Karpas-422 (cell line): ENCODE measurements around the gene CACFD1. TPM values are rescaled to one million over a fixed set of nuclear protein-coding genes. Genes with fewer than 3 reads are reported as not detected.

ENCODE experiments used
- DNase-seq: peaks from one replicate; pipeline ENCODE4 v3.0.0-alpha.2; 2015
- H2AFZ ChIP-seq: fragments of 200-600 bp; sonication (generic); 2 replicates; pipeline ENCODE4 v1.6.1; 2014; ENCODE audit warnings: antibody characterized with exemption, low read length, mixed read lengths
- H3K27ac ChIP-seq: fragments of 200-600 bp; sonication (generic); 2 replicates; pipeline ENCODE4 v1.5.1; 2014; ENCODE audit warnings: mild to moderate bottlenecking, low read length, moderate library complexity
- H3K27me3 ChIP-seq: fragments of 200-600 bp; sonication (generic); 2 replicates; pipeline ENCODE4 v1.6.1; 2014; ENCODE audit warnings: low read length, mixed read lengths
- H3K36me3 ChIP-seq: fragments of 200-600 bp; sonication (generic); 2 replicates; pipeline ENCODE4 v1.6.1; 2014; ENCODE audit warnings: low read length, mixed read lengths; ENCODE audit not compliant: insufficient read depth
- H3K4me1 ChIP-seq: fragments of 200-600 bp; sonication (generic); 2 replicates; pipeline ENCODE4 v1.6.1; 2014; ENCODE audit warnings: mild to moderate bottlenecking, low read length, mixed read lengths
- H3K4me2 ChIP-seq: fragments of 200-600 bp; sonication (generic); 2 replicates; pipeline ENCODE4 v1.6.1; 2014; ENCODE audit warnings: low read length, low read depth, mild to moderate bottlenecking; ENCODE audit not compliant: poor library complexity, severe bottlenecking
- H3K4me3 ChIP-seq: fragments of 200-600 bp; sonication (generic); 2 replicates; pipeline ENCODE4 v1.5.1; 2014; ENCODE audit warnings: mild to moderate bottlenecking, antibody characterized with exemption, low read length, mixed read lengths
- H3K79me2 ChIP-seq: fragments of 200-600 bp; sonication (generic); 2 replicates; pipeline ENCODE4 v1.6.1; 2014; ENCODE audit warnings: mild to moderate bottlenecking, low read length, mixed read lengths
- H3K9ac ChIP-seq: fragments of 200-600 bp; sonication (generic); 2 replicates; pipeline ENCODE4 v1.6.0; 2014; ENCODE audit warnings: low read length
- H3K9me2 ChIP-seq: fragments of 200-600 bp; sonication (generic), shearing (Covaris generic); replicated peaks from 2 replicates; pipeline ENCODE4 v1.6.0; 2014; ENCODE audit warnings: mild to moderate bottlenecking, low read length, moderate library complexity; ENCODE audit not compliant: insufficient read depth
- H3K9me3 ChIP-seq: fragments of 300-700, 200-600 bp; sonication (generic); 2 replicates; pipeline ENCODE4 v1.6.1; 2014; ENCODE audit warnings: low read length, mixed read lengths
- H4K20me1 ChIP-seq: fragments of 200-600 bp; sonication (generic); 2 replicates; pipeline ENCODE4 v1.6.1; 2014; ENCODE audit warnings: mild to moderate bottlenecking, antibody characterized with exemption, low read length, low read depth; ENCODE audit not compliant: insufficient read depth
- total RNA-seq: library from RNA; depleted of rRNA; stranded (reverse); fragments of >200 nt; shearing (Covaris generic); gene quantifications from 2 replicates; pipeline ENCODE4 v1.2.3, GENCODE V29; 2014; ENCODE audit warnings: low replicate concordance

The CACFD1 gene
- total RNA-seq, 1 experiment from 2014 or later, result 4.5 TPM

- Histone ChIP-seq H2AFZ (peak overlapping the region; percentile 45; the same call in 1 of the 2 replicates), H3K4me2 (peak overlapping the region; percentile 62), H3K9me3 (no peaks in the 10 kb centered on the region), H3K9me2 (no peaks in the 10 kb centered on the region), H3K36me3 (no peaks in the 10 kb centered on the region), H3K79me2 (no peaks in the 10 kb centered on the region), H3K4me3 (peak overlapping the region; percentile 53), H3K4me1 (peaks cover 9% of the 10 kb centered on the region), H3K27me3 (no peaks in the 10 kb centered on the region), H3K9ac (peak overlapping the region; percentile 61), H4K20me1 (no peaks in the 10 kb centered on the region), H3K27ac (no peak overlapping the region)
- DNase-seq, result peak; percentile 84
These were observed 25.9 kb downstream of the CACFD1 start for GRCh38 chr9:133485531-133486260.

- Histone ChIP-seq H3K4me2 (no peak overlapping the region), H3K36me3 (no peaks in the 10 kb centered on the region), H3K9me2 (no peaks in the 10 kb centered on the region), H4K20me1 (no peaks in the 10 kb centered on the region), H3K4me3 (no peak overlapping the region), H3K27ac (no peak overlapping the region), H3K79me2 (no peaks in the 10 kb centered on the region), H2AFZ (no peak overlapping the region), H3K9me3 (no peaks in the 10 kb centered on the region), H3K9ac (no peak overlapping the region), H3K27me3 (no peaks in the 10 kb centered on the region), H3K4me1 (peaks cover 9% of the 10 kb centered on the region)
- DNase-seq, result no peak
These were observed 27.6 kb downstream of the CACFD1 start for GRCh38 chr9:133487331-133487725.

- DNase-seq, result no peak
- H3K27ac ChIP-seq, result no peak overlapping the region
- peaks cover 9% of the 10 kb centered on the region for H3K4me1 ChIP-seq
- H3K9me2 ChIP-seq, result no peaks in the 10 kb centered on the region
- no peak overlapping the region for H2AFZ ChIP-seq
- H3K36me3 ChIP-seq, result no peaks in the 10 kb centered on the region
- H4K20me1 ChIP-seq, result no peaks in the 10 kb centered on the region
- H3K4me2 ChIP-seq, result no peak overlapping the region
- no peak overlapping the region for H3K4me3 ChIP-seq
- no peaks in the 10 kb centered on the region for H3K27me3 ChIP-seq
- no peaks in the 10 kb centered on the region for H3K9me3 ChIP-seq
- no peaks in the 10 kb centered on the region for H3K79me2 ChIP-seq
- H3K9ac ChIP-seq, result no peak overlapping the region
These were observed 29.0 kb downstream of the CACFD1 start for GRCh38 chr9:133488686-133489252.

GRCh38 chr9:133489253-133490190 lies 29.7 kb downstream of the CACFD1 start:
- no peaks in the 10 kb centered on the region for H3K27me3 ChIP-seq
- H3K4me2 ChIP-seq, result no peak overlapping the region
- no peak overlapping the region for H2AFZ ChIP-seq
- H3K79me2 ChIP-seq, result no peaks in the 10 kb centered on the region
- H3K9me3 ChIP-seq, result no peaks in the 10 kb centered on the region
- no peak for DNase-seq
- H3K27ac ChIP-seq, result no peak overlapping the region
- no peaks in the 10 kb centered on the region for H3K9me2 ChIP-seq
- H3K9ac ChIP-seq, result no peak overlapping the region
- no peaks in the 10 kb centered on the region for H4K20me1 ChIP-seq
- H3K4me1 ChIP-seq, result peaks cover 9% of the 10 kb centered on the region
- no peaks in the 10 kb centered on the region for H3K36me3 ChIP-seq
- no peak overlapping the region for H3K4me3 ChIP-seq

- H3K4me2 ChIP-seq, result no peak overlapping the region
- no peaks in the 10 kb centered on the region for H3K79me2 ChIP-seq
- no peak overlapping the region for H3K4me3 ChIP-seq
- no peak overlapping the region for H3K27ac ChIP-seq
- DNase-seq, result no peak
- no peak overlapping the region for H2AFZ ChIP-seq
- no peaks in the 10 kb centered on the region for H3K9me2 ChIP-seq
- H3K36me3 ChIP-seq, result no peaks in the 10 kb centered on the region
- no peaks in the 10 kb centered on the region for H4K20me1 ChIP-seq
- H3K9ac ChIP-seq, result no peak overlapping the region
- H3K9me3 ChIP-seq, result no peaks in the 10 kb centered on the region
- H3K4me1 ChIP-seq, result peaks cover 9% of the 10 kb centered on the region
- H3K27me3 ChIP-seq, result no peaks in the 10 kb centered on the region
These were observed 30.5 kb downstream of the CACFD1 start for GRCh38 chr9:133490201-133490681.

GRCh38 chr9:133490865-133491655 lies 31.3 kb downstream of the CACFD1 start:
- no peaks in the 10 kb centered on the region for H3K27me3 ChIP-seq
- H3K79me2 ChIP-seq, result no peaks in the 10 kb centered on the region
- no peaks in the 10 kb centered on the region for H3K9me2 ChIP-seq
- no peak overlapping the region for H3K4me3 ChIP-seq
- H3K9ac ChIP-seq, result no peak overlapping the region
- H3K27ac ChIP-seq, result no peak overlapping the region
- no peak overlapping the region for H3K4me2 ChIP-seq
- no peaks in the 10 kb centered on the region for H3K9me3 ChIP-seq
- no peak overlapping the region for H2AFZ ChIP-seq
- H3K4me1 ChIP-seq, result peaks cover 2% of the 10 kb centered on the region
- no peak for DNase-seq
- no peaks in the 10 kb centered on the region for H4K20me1 ChIP-seq
- H3K36me3 ChIP-seq, result no peaks in the 10 kb centered on the region

- Histone ChIP-seq H3K27me3 (no peaks in the 10 kb centered on the region), H4K20me1 (no peaks in the 10 kb centered on the region), H3K9me3 (no peaks in the 10 kb centered on the region), H3K79me2 (no peaks in the 10 kb centered on the region), H3K4me2 (no peak overlapping the region), H3K9ac (no peak overlapping the region), H3K36me3 (no peaks in the 10 kb centered on the region), H3K4me3 (no peak overlapping the region), H3K27ac (no peak overlapping the region), H3K4me1 (no peaks in the 10 kb centered on the region), H2AFZ (no peak overlapping the region), H3K9me2 (no peaks in the 10 kb centered on the region)
- DNase-seq, result no peak
These were observed 31.8 kb downstream of the CACFD1 start for GRCh38 chr9:133491656-133491925.
